GM19463 (cell line): ENCODE results near the gene ATP6V1A.
"Not testable (repeated sequence)": the region's sequence is repeated elsewhere in the genome, so short reads cannot be mapped to it uniquely, and the experiment has no call there.

Source experiments
- ATAC-seq: cut with Tn5 transposase; IDR thresholded peaks from one replicate; pipeline ENCODE4 v1.9.1; 2021; ENCODE audit warnings: mild to moderate bottlenecking, moderate library complexity; ENCODE audit not compliant: unreplicated experiment

The ATP6V1A gene

DNA sequence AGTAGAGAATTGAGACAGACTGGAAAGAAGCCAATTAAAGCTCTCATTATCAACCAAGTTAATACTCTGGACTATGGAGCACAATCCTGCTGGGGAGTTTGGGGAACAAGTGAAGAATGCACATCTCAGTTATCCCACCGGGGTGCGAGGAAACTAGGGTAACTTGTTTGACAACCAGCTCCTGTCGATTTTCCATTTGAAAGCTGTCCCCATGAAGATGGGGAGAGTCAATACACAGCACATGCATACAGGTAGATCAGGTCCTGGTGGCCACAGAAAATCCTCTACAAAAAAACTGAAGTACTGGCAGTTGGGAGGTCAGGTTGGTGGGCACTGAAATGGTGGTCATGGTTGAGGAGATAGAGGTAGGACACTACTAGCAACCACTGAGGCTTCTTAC lies 66.0 kb downstream of the ATP6V1A start:
- ATAC-seq, result no peak

DNA sequence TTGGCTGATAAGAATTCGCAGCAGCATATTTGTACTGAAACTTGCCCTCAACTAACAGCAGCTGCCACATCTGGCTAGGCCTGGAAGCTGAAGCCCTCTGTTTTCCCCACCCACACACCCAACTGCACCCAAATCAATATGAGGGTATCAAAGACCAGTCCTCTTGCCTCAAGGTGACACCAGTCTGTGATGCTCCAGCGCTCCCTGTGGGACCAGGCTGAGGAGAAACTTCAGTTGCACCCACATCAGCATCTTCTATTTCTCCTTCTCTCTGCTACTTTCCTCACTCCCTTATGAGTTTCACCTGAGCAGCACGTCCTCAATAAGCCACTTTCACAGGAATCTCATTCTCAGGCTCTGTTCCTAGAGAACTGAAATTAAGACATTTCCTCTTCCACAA lies 73.0 kb downstream of the ATP6V1A start:
- ATAC-seq, result no peak

- peak; percentile 87 for ATAC-seq
These were observed 78.3 kb downstream of the ATP6V1A start for GRCh38 chr3:113825090-113825489.

DNA sequence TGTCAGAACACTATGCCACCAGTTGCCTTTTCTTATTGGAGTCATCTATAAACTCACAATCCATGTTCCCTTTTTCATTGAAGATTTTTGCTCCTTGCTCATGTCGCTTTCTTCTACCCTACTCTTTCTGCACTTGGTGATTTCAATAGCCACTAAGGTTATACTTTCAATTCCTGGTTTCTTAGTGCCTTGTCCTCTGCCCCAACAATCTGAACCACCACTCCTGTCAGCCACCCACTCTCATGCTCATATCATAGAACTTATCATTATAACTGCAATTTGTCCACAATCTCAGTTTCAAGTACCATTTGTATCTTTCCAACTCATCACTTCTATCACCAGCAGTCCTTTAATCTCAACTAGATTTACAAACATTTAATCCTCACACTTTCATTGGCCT lies 81.8 kb downstream of the ATP6V1A start:
- ATAC-seq, result peak; percentile 23

DNA sequence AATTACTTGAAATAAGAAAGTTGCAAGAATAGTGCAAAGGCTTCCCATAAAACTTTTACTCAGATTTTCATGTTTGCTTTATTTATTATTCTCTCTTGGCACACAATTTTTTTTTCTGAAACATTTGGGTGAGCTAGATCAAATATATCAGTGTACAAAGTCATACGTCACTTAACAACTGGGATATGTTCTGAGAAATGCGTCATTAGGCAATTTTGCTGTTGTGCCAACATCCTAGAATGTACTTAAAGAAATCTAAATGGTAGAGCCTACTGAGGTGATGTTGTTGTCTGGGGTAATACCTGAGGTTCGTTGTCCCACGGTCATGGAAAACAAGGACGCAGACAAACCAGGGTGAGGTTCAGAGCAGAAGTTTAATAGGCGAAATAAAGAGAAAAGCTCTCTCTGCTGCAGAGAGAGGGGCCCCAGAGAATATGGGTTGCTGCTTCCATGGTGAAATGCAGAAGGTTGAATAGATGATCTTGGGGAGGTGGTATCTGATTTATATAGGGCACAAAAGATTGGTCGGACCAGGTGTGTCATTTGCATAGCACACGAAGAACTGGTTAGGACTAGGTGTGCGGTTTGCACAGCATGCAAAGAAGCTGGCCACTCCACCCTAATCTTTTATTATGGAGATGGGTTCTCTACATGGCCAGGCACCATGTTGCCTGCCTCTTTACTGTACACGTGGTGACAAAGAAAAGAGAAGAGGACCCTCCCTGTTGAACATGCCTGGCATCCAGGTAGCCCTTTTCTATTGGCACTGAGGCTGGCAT lies 82.9 kb downstream of the ATP6V1A start:
- no peak for ATAC-seq

DNA sequence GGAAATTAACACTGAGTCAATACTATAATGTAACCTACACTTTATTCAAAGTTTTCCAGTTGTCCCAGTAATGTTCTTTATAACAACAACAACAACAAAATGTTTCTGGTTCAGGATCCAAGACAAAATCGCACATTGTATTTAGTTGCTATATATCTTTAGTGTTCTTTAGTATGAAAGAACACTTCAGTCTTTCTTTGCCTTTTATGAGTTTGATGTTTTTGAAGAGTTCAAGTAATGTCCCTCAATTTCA lies 84.2 kb downstream of the ATP6V1A start:
- no peak for ATAC-seq

DNA sequence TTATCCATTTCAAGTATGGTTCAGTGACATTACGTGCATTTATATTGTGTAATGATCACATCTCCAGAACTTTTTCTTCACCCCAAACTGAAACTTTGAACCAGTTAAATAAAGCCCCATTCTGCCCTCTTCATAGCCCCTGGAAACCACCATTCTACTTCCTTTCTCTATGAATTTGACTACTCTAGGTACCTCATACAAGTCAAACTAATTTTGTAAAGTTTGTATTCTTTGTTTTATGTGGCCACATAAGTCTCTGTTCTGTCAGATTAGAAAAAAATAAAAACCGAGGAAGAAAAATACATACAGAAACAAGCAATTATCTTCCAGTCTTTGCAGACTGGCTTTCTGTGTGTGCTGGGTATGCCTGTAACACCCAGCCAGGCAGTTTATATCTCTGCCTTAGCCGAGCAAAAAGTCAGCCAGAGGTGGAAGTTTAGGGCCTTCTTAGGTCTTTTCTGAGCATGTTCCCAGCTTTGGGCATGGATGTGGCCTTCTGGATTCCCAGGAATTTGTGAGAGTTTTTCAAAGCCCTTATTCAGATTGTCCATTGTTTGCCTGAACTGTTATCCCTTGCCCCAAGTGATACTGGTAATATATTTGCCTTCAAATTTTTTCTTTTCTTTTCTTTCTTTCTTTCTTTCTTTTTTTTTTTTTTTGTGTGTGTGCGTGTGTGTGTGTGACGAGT lies 85.8 kb downstream of the ATP6V1A start:
- peak; percentile 49 for ATAC-seq

GRCh38 chr3:113834983-113835382 lies 88.1 kb downstream of the ATP6V1A start:
- ATAC-seq, result no peak

GRCh38 chr3:113838631-113839209 lies 91.9 kb downstream of the ATP6V1A start, which contains the start of gene GRAMD1C:
GRAMD1C (plus strand) TSS chr3:113838788; CDS start chr3:113838910, 122 bp downstream.
- peak; percentile 95 for ATAC-seq

DNA sequence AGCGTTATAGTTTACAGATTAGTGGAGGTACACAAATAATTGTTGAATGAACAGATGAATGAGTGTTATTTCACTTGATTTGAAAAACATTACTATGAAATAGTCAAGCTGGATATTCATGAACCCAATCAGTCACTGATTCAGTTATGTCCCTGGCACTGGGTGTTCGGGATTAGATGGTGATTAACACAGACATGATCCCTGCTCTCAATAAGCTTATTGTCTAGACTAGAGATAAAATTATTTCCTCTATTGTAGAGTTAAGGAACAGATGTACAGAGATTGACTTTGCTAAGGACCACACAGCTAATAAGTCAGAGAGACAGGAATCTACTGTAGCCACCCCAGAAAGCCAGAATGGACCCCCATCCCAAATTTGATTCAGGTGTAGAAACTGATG lies 92.7 kb downstream of the ATP6V1A start:
- no peak for ATAC-seq

- ATAC-seq, result no peak
These were observed 97.9 kb downstream of the ATP6V1A start for GRCh38 chr3:113844622-113845222.

GRCh38 chr3:113847247-113847646 lies 100.4 kb downstream of the ATP6V1A start:
- ATAC-seq, result no peak

- no peak for ATAC-seq
These were observed 101.0 kb downstream of the ATP6V1A start for GRCh38 chr3:113847664-113848461.

DNA sequence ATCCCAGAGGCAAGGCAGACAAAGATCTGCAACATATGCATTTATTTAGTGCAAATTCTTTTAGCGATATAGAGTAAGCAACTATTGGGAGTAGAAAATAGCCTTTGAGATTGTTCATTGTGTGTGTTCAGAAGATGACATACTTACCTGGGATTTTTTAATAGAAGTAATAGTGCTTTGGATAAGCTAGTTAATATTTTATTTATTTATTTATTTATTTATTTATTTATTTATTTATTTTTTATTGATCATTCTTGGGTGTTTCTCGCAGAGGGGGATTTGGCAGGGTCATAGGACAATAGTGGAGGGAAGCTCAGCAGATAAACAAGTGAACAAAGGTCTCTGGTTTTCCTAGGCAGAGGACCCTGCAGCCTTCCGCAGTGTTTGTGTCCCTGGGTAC lies 102.2 kb downstream of the ATP6V1A start:
- not testable (repeated sequence) for ATAC-seq

GRCh38 chr3:113849841-113850240 lies 103.0 kb downstream of the ATP6V1A start:
- ATAC-seq, result not testable (repeated sequence)

DNA sequence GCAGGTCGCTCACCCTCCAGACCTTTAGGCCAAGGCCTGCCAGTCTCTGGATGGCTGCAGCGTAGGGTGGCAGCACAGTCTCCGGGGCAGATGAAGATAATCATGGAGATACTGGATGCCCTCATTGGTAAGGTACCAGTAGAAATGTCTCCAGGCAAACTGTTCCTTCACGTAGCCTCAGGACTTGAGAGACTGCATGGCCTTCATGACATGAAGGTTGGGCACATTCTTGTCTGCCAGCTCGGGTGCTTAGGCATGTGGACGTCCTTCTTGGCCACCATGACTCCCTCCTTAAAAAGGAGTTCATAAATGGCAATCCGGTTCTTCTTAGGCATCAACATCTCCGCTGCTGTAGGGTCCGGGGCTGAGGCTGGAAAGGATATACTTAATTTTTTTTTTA lies 103.6 kb downstream of the ATP6V1A start:
- not testable (repeated sequence) for ATAC-seq

GRCh38 chr3:113852506-113852905 lies 105.7 kb downstream of the ATP6V1A start:
- no peak for ATAC-seq
